HG03108 (cell line): ENCODE results near the gene DCPS.
A peak's percentile ranks its signal among the peaks of the same experiment; 100 is the strongest.
"Not testable (repeated sequence)": the region's sequence is repeated elsewhere in the genome, so short reads cannot be mapped to it uniquely, and the experiment has no call there.

ENCODE experiments used
- ATAC-seq: cut with Tn5 transposase; IDR thresholded peaks from one replicate; pipeline ENCODE4 v1.9.1; 2021; ENCODE audit warnings: moderate library complexity; ENCODE audit not compliant: unreplicated experiment

Gene DCPS

DNA sequence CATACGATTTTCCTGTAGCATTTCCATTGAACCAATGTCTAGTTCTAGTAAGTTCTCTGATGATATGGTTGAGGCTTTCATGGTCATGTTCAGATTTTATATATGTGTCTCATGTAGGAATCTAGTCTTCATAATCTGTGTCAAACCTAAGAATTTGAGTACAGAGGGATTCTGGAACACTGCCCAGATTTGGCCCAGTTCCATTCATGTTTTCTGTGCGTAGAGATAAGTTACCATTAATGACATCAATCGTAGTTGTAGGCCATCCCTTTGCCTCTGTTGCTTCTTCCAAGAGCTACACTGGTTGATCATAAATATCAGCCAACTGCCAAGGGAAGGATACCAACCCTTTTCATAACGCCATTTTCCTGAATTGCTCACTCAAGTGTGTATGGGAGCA is 74.9 kb downstream of the DCPS start:
- no peak for ATAC-seq

DNA sequence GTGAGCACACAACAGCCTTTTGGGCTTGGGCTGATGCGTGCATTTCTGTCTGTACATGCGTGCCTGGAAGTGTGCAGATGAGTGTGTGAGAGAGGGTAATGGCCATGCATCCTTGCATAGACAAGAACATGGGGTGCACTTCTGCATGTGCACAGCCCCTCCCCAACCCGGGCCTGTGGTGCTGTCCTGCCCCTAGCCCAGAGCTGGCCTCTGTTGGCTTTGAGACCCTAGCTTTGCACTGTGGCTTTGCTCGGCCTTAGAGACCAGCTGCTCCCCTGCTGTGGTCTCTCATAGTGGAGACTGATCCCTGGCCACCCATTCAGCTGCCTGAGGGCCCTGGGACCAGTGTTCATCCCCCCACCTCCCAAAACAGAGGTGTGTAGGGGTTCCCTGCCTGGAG is 77.0 kb downstream of the DCPS start:
- no peak for ATAC-seq

DNA sequence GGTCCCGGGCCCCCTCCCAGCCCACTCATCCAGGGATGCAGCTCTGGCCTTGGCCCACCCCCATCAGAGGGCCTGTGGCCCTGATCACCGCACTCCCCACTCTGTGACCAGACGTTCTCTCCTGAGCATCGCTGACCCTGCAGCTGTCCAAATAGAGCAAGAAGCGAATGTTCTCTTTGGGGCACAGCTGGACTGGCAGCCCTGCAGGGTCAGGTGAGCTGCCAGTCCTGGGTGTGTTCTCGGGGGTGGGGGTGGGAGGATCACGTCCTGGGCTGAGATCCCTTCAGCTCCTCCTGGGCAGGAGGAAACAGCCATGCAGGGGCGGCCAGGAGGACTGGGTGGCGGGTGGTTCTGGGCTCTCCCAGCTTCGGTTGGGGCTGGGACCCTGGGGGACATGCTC is 78.1 kb downstream of the DCPS start:
- not testable (repeated sequence) for ATAC-seq

GRCh38 chr11:126382641-126383040 is 78.8 kb downstream of the DCPS start:
- not testable (repeated sequence) for ATAC-seq

DNA sequence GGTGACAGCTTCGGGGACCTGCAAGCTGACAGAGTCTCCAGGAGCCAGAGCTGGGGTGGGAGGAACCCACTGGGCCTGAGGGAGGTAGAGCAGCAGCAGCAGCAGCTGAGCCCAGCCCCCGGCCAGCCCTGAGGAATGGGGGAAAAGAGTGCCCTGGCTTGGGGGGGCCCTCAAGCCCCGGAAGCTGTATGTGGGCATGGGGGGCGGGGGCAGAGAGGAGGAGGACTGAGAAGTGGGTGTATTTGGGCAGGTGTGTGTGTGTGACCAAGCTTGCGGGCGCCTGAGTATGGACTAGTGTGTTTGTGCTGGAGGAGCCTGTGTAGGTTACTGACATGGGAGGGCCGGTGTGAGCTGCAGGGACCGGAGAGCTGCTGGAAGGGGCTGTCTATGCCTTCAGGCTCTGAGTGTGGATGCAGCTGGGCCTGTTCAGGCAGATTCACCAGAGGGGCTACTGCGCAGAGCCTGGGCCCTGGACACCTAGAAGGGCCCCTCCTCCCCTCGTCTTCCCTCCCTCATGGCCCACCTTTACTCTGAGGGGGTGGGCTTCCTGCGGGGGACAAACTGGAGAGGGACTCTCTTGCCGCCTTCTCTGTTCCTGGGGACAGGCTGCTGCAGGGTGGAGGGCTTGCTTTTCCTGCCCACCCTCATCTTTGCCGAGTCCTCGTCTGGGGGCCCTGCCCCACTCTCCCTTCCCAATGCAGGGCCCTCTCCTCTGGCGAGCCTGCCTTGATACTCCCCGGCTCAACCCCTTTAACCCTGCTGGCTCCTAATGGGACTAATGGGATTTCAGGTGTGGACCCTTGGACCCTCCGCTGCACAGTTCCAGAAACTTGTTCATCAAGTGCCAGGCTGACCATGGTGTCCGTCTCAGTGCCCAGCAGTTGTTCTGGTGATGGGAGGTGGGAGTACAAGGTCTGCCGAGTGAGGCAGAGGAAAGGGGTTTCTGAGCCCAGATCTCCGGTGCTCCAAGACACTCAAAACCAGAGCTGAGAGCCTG is 79.8 kb downstream of the DCPS start:
- ATAC-seq, result no peak

DNA sequence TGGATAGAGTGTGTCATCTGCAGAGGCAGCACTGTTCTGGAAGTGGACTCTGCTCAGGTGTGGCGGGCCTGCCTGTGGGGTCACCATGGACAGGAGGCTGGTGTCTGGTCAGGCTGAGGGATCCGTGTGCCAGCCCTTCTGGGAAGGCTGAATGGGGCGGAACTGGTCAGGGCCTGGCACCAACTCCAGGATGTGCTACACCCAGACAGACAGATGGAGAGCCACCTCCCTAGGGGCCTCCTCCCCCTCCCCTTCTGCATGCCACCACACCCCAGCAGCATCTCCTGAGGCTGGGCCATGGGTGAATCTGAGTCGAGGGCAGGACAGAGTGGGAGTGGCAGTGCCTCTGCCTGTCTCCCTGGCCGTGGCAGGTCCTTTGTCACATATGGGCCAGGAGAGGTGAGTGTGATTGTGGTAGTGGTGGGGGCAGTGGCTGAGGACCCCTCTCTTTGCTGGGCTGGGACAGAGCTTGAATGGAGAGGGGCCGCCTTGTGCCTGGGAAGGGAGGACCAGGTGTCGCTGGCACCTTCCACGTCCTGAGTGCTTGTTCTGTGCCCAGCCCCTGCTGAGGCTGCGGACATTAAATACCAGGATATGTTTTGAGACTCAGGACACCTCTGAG is 80.7 kb downstream of the DCPS start:
- no peak for ATAC-seq

- no peak for ATAC-seq
These were observed 82.3 kb downstream of the DCPS start for GRCh38 chr11:126385991-126386728.

DNA sequence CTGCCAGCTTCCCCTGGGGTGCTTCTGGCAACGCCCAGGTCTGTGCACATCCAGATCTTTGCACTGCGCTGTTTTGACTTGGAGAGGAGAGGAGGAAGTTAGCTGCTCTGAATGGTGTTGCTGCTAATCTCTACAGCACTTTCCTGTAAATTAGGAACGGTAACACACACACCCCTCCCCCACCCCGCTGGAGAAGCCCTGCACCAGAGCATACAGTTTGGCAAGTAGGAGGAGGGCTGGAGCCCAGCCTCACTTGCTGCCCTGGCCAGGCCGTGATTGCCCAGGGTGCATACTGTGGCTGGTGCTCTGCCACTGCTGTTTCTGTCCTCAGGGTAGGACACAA is 82.8 kb downstream of the DCPS start:
- not testable (repeated sequence) for ATAC-seq

DNA sequence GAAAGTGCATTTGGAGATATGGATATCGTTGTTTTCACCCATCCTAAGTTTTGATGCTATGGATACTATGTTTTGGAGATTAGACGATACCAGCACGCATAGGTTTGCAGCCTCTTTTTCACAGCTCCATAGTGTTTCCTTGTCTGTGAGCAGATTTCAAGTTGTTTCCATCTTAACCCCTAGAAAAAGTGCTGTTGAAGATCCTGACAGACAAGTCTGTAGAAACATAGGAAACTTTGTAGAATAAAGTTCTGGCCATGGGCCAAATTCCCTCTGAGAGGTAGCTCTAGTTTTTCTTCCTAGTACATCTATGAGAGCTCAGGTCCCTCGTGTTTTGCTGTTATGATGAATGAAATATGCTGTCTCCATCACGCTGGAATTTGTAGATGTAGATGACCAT is 84.0 kb downstream of the DCPS start:
- no peak for ATAC-seq

- ATAC-seq, result no peak
These were observed 86.5 kb downstream of the DCPS start for GRCh38 chr11:126390272-126390867.

DNA sequence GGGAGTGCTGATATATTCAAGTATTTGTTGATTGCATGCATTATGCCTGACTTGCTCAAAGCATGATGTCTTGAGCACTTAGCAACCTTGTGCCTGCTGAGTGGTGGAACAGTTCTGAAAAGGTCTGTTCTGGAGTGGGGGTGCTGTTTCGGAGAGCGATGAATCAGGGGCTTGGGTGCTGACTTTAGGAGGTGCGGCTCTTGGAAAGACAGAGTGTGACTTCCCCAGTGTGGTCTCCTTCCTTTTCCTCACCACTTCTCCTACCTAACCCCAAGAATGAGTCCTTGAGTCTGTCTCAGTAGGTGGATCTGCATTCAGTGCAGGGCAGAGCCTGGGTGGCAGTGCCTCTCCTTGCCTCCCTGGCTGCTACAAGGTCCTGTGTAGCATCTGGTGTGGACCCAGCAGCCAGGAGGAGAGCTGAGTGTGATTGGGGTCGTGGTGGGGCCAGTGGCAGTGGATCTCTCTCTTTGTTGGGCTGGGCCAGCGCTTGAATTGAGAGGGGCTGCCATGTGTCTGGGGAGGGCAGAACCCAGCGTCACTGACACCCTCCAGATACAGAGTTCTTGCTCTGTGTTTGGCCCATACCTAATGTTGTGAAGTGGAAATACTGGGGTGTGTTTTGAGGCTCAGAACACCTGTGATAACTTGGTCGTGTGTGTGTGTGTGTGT is 87.6 kb downstream of the DCPS start:
- no peak for ATAC-seq

- peak; percentile 84 for ATAC-seq
These were observed 88.2 kb downstream of the DCPS start for GRCh38 chr11:126391970-126392632.

- peak; percentile 29 for ATAC-seq
These were observed 88.8 kb downstream of the DCPS start for GRCh38 chr11:126392633-126393013.

DNA sequence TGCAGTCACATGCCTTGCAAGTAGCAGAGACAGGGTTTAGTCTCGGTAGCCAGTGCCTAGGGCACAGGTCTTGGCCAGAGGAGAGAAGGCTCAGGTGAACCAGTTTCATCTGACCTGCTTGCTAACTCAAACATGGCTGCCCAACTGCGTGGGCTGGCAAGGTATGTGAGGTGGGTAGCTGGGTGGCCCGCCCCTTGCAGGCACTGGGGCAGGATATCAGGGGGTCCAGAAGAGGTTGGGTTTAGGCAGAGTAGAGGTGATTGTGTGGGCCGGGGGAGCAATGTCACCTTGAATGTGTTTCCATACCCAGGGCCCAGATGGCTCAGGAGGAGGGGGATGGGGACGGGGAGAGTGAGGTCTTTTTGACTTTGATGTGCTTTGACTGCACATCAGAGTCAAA is 89.3 kb downstream of the DCPS start:
- no peak for ATAC-seq

DNA sequence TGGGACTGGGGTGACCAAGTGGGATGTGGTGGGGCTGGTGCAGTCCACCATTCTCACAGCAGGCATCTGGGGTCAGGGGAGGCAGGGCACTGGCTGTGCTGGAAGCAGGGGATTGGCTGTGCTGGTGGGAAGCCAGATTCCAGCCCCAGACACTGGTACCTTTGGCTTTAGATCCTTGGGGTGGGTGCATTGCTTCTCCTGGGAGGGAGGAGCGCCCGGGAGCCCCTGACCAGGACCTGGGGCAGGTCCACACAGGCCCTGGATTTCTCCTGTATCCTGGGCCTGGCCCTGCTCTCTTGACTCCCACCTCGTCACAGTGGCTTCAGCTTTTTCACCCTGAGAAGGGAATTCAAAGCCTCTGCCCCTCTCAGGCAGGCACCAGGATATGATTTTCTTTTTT is 90.2 kb downstream of the DCPS start:
- ATAC-seq, result no peak

DNA sequence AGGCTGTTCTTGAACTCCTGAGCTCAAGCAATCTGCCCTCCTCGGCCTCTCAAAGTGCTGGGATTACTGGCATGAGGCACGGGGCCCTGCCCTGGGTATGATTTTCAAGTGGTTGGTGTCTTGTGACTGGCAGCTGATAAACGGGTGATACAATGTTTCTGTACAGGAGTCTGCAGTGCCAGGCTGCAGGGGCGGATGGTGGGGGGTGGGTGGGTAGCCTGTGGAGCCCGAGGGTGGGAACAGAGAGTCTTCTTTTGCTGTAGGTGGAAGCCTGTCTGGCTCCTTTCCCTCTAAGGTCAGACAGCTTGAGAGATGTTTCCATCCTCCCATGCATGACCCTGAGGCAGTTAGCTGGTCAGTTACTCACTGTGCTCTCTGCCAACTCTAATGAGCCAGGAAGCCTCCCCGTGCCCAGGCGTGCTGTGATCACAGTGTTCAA is 90.8 kb downstream of the DCPS start:
- ATAC-seq, result not testable (repeated sequence)
